A549 (cell line): ENCODE results near the gene DDR1. TPM values are rescaled to one million over a fixed set of nuclear protein-coding genes. Genes with fewer than 3 reads are reported as not detected.

Experiments
- ATAC-seq, 2 experiments: fragments of 200-7000 bp in 1 of 2; fragments of >200 bp in 1 of 2; cut with Nextera tagmentation in 1 of 2; cut with Tn5 transposase in 1 of 2; 3 replicates each; pipeline versions ENCODE4 v1.8.0 to v1.9.1; 2018 to 2020; ENCODE audit warnings: mild to moderate bottlenecking in 1 of 2, moderate library complexity in 1 of 2
- CTCF ChIA-PET: fragments of 300-600 bp; sonication (Branson Sonifier 250); formaldehyde crosslinking; extraction: SDS; loops from one replicate; lab custom pipeline; 2021; ENCODE audit warnings: antibody characterized with exemption, inconsistent platforms; lab: Yijun Ruan, JAX
- POLR2A ChIA-PET: fragments of 350-600 bp; formaldehyde crosslinking; extraction: SDS; loops from one replicate; lab custom pipeline; 2021; ENCODE audit warnings: antibody characterized with exemption, inconsistent platforms; lab: Yijun Ruan, JAX
- DNase-seq, 2 experiments: peaks; one replicate each; pipeline versions ENCODE4 v3.0.0 to v3.0.0-alpha.2; 2011 to 2016; ENCODE audit warnings: low read depth in 1 of 2, low spot score in 1 of 2
- FAIRE-seq: peaks from 2 replicates; lab custom pipeline; 2011; peaks lifted over from hg19 to GRCh38; lab: Jason Lieb, UNC
- H3K27ac ChIP-seq, 2 experiments: fragments of >200 bp; sonication (Bioruptor Twin); formaldehyde crosslinking; 3 replicates each; pipeline ENCODE4 v1.5.1; 2016 to 2017
- H3K4me1 ChIP-seq: fragments of >200 bp; sonication (Bioruptor Twin); formaldehyde crosslinking; 3 replicates; pipeline ENCODE4 v1.6.1; 2016
- H3K4me2 ChIP-seq: fragments of >200 bp; sonication (Bioruptor Twin); formaldehyde crosslinking; 3 replicates; pipeline ENCODE4 v1.6.1; 2016
- H3K4me3 ChIP-seq: fragments of >200 bp; sonication (Bioruptor Twin); formaldehyde crosslinking; 3 replicates; pipeline ENCODE4 v1.5.1; 2016
- H3K9me3 ChIP-seq: fragments of >200 bp; sonication (Bioruptor Twin); formaldehyde crosslinking; 3 replicates; pipeline ENCODE4 v1.6.1; 2016
- CEBPB ChIP-seq, 2 experiments: fragments of >200 bp in 1 of 2; sonication (Bioruptor Twin) in 1 of 2; formaldehyde crosslinking in 1 of 2; IDR thresholded peaks; 2 replicates each; pipeline ENCODE4 v1.6.1; 2012 to 2016
- EP300 ChIP-seq, 2 experiments: fragments of >200 bp; sonication (Bioruptor Twin); formaldehyde crosslinking; IDR thresholded peaks; 2 replicates in 1 of 2; 3 replicates in 1 of 2; pipeline ENCODE4 v1.6.1; 2016 to 2017
- FOSB ChIP-seq: fragments of 250-450 bp; sonication (Bioruptor Pico); IDR thresholded peaks from 2 replicates; pipeline ENCODE4 v1.5.0; 2020; ENCODE audit warnings: mild to moderate bottlenecking, moderate library complexity
- FOSL2 ChIP-seq, 2 experiments: fragments of 450-650 bp in 1 of 2; fragments of >200 bp in 1 of 2; sonication (Bioruptor Twin) in 1 of 2; formaldehyde crosslinking; IDR thresholded peaks; 2 replicates each; pipeline versions ENCODE4 v1.5.0 to v1.6.1; 2016 to 2020; ENCODE audit warnings: mild to moderate bottlenecking in 1 of 2, moderate library complexity in 1 of 2
- FOXS1 ChIP-seq: fragments of 250-450 bp; sonication (Bioruptor Pico); IDR thresholded peaks from 2 replicates; pipeline ENCODE4 v1.5.0; 2020; ENCODE audit warnings: mild to moderate bottlenecking, moderate library complexity
- GATA3 ChIP-seq: IDR thresholded peaks from 2 replicates; pipeline ENCODE4 v1.6.1; 2012; ENCODE audit warnings: borderline replicate concordance
- KDM1A ChIP-seq: fragments of 200-600 bp; sonication (generic); IDR thresholded peaks from 2 replicates; pipeline ENCODE4 v1.6.1; 2016; ENCODE audit warnings: low read depth, mild to moderate bottlenecking
- MYC ChIP-seq: IDR thresholded peaks from 2 replicates; pipeline ENCODE4 v1.6.1; 2012; ENCODE audit warnings: mild to moderate bottlenecking, inconsistent platforms, low read length, improper control_type of control experiment, borderline replicate concordance
- NFE2L2 ChIP-seq: fragments of 150-350 bp; conservative IDR thresholded peaks from 2 replicates; pipeline ENCODE4 v1.6.1; 2014; ENCODE audit warnings: low read length
- POLR2AphosphoS2 ChIP-seq: conservative IDR thresholded peaks from 2 replicates; pipeline ENCODE4 v1.6.1; 2012; ENCODE audit warnings: low read length, improper control_type of control experiment, inconsistent platforms
- RCOR1 ChIP-seq: fragments of 150-350 bp; IDR thresholded peaks from 2 replicates; pipeline ENCODE4 v1.6.1; 2014; ENCODE audit warnings: antibody characterized with exemption, low read length, low read depth
- TP53 ChIP-seq: fragments of 250-450 bp; sonication (Bioruptor Pico); IDR thresholded peaks from 2 replicates; pipeline ENCODE4 v1.5.0; 2021; ENCODE audit warnings: mild to moderate bottlenecking, moderate library complexity
- ZC3H11A ChIP-seq: fragments of 450-650 bp; IDR thresholded peaks from 2 replicates; pipeline ENCODE4 v1.6.1; 2014; ENCODE audit warnings: antibody characterized with exemption, mild to moderate bottlenecking
- ZNF302 ChIP-seq: fragments of 250-450 bp; sonication (Bioruptor Pico); IDR thresholded peaks from 2 replicates; pipeline ENCODE4 v1.9.0; 2021; ENCODE audit warnings: inconsistent platforms, mild to moderate bottlenecking, moderate library complexity
- ZSCAN20 ChIP-seq: fragments of 250-450 bp; sonication (Bioruptor Pico); IDR thresholded peaks from 2 replicates; pipeline ENCODE4 v1.8.0; 2022; ENCODE audit warnings: mild to moderate bottlenecking, moderate library complexity
- WGBS: methylation state at CpG from one replicate; pipeline ENCODE4 v1.1.6; 2017; ENCODE audit errors: missing lambda C conversion rate; 5-methylcytosine and 5-hydroxymethylcytosine counted together
- polyA plus RNA-seq, 4 experiments: library from polyadenylated mRNA; depleted of rRNA in 3 of 4; stranded (reverse); fragments of >200 nt; fragmentation: RNase III in 1 of 4; extraction: RNeasy Plus Mini Kit Qiagen cat#74134 plus additional on column Dnase treatment in 1 of 4; gene quantifications; 2 replicates in 3 of 4; 3 replicates in 1 of 4; pipeline ENCODE4 v1.2.3, GENCODE V29; 2011 to 2017
- TF ChIP-seq, protein P1 (sequence below): fragments of >200 bp; sonication (Bioruptor Twin); formaldehyde crosslinking; IDR thresholded peaks from 3 replicates; pipeline ENCODE4 v1.5.1; 2016
- TF ChIP-seq, protein P2 (sequence below): fragments of 200-600 bp; sonication (generic); IDR thresholded peaks from 2 replicates; pipeline ENCODE4 v1.6.1; 2016; ENCODE audit warnings: antibody characterized with exemption, mild to moderate bottlenecking, moderate library complexity
- TF ChIP-seq, protein P3 (sequence below): IDR thresholded peaks from 2 replicates; pipeline ENCODE4 v1.6.1; 2012
- TF ChIP-seq, protein P4 (sequence below): fragments of 450-650 bp; IDR thresholded peaks from 2 replicates; pipeline ENCODE4 v1.6.1; 2014; ENCODE audit warnings: antibody characterized with exemption
- TF ChIP-seq, protein P5 (sequence below): IDR thresholded peaks from 2 replicates; pipeline ENCODE4 v1.6.1; 2012

DDR1 gene
- polyA plus RNA-seq, 2 of the 4 experiments (the other 2 are of a cell fraction) = 19.8 to 43.5 TPM

DNA sequence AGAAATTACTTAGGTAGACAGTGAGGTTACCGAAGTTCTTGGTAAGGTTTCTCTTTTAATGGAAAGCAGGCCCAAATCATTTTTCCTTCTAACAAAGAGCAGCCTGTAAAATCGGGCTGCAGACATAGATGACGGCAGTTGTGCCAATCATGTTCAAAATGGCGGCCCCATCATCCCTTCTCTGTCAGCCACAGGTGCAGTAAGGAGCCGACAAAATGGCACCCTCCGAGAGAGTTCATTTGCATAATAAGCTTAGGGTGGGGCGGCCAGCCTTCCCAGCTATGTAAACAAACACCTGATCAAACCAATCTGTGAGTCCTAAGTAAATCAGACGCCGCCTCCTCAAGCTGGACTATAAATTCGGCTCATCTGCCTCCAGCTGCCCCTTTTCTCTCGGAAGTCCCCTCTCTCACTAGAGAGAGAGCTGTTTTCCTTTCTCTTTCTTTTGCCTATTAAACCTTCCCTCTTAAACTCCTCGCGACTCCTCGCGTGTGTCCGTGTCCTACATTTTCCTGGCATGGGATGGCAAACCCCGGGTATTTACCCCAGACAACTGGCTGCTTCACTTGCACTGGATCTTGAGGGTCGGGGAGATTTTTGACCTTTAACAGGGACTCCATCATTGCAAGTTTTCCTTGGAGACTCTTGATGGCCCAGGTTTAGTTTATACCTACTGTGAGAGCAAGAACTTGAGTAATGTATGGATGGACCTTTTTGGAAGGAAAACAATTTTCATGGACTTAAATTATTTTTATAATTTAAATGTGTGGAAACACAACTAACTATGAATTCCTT, 8.9 kb upstream of the DDR1 start:
- TF ChIP-seq, protein P1, sequence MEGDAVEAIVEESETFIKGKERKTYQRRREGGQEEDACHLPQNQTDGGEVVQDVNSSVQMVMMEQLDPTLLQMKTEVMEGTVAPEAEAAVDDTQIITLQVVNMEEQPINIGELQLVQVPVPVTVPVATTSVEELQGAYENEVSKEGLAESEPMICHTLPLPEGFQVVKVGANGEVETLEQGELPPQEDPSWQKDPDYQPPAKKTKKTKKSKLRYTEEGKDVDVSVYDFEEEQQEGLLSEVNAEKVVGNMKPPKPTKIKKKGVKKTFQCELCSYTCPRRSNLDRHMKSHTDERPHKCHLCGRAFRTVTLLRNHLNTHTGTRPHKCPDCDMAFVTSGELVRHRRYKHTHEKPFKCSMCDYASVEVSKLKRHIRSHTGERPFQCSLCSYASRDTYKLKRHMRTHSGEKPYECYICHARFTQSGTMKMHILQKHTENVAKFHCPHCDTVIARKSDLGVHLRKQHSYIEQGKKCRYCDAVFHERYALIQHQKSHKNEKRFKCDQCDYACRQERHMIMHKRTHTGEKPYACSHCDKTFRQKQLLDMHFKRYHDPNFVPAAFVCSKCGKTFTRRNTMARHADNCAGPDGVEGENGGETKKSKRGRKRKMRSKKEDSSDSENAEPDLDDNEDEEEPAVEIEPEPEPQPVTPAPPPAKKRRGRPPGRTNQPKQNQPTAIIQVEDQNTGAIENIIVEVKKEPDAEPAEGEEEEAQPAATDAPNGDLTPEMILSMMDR = no peak
- TF ChIP-seq, all 56 proteins: peak for 0
- POLR2A ChIA-PET = no interaction called here

DNA sequence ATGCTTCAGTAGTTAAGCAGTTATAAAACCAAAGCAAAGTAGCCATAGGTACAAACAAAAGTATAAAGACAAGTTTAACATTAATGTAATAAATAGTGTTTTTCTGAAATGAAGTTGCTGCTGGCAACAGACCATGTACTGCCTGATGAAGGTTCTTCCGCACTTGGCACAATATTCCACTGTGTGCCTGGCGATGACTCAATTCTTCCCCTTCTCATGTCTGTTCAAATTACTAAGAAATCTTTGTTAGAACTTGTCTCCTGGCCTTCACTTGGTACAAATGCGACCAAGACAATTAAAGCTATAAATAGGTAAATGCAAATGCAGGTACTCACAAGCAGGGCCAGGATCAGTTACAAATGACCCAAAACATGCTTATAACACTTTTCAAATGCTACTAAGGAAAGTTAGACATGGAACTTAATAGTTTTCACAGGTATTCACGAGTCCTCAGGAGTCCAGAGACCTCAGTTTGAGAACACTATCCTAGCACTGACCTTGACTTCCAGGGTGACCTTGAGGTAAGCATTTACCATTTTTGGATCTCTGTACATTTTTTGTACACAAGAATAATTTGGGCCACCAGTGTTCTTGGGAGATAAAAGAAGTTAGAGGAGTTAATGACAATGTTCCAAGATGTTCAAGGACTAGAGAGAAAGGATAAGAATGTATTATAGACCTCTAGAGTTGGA, 8.1 kb upstream of the DDR1 start:
- Histone ChIP-seq H3K4me1 (peaks cover 11% of the 10 kb centered on the region), H3K4me2 (no peak overlapping the region), H3K27ac (no peak overlapping the region), H3K9me3 (peaks cover 17% of the 10 kb centered on the region; the same call in 2 of the 3 replicates), H3K4me3 (no peak overlapping the region)
- ChIA-PET CTCF (interaction anchor here (1.0 to 5.0 kb wide), 16 partner anchors 14 to 202 kb away, joined by 3 to 62 read pairs (median 6); no protein-coding TSS in a partner anchor), POLR2A (no interaction called here)
- ATAC-seq = no peak
- no peak for DNase-seq
- FAIRE-seq = no peak
- TF ChIP-seq NFE2L2 (no peak), RCOR1 (no peak), ZC3H11A (no peak), KDM1A (no peak), EP300 (IDR thresholded peaks at IDR 0.05) (no peak), MYC (no peak), FOXS1 (CRISPR knock-in tag) (no peak), FOSL2 (IDR thresholded peaks at IDR 0.05) (no peak), FOSL2 (CRISPR knock-in tag; IDR thresholded peaks at IDR 0.05) (no peak)
- TF ChIP-seq, protein P2, sequence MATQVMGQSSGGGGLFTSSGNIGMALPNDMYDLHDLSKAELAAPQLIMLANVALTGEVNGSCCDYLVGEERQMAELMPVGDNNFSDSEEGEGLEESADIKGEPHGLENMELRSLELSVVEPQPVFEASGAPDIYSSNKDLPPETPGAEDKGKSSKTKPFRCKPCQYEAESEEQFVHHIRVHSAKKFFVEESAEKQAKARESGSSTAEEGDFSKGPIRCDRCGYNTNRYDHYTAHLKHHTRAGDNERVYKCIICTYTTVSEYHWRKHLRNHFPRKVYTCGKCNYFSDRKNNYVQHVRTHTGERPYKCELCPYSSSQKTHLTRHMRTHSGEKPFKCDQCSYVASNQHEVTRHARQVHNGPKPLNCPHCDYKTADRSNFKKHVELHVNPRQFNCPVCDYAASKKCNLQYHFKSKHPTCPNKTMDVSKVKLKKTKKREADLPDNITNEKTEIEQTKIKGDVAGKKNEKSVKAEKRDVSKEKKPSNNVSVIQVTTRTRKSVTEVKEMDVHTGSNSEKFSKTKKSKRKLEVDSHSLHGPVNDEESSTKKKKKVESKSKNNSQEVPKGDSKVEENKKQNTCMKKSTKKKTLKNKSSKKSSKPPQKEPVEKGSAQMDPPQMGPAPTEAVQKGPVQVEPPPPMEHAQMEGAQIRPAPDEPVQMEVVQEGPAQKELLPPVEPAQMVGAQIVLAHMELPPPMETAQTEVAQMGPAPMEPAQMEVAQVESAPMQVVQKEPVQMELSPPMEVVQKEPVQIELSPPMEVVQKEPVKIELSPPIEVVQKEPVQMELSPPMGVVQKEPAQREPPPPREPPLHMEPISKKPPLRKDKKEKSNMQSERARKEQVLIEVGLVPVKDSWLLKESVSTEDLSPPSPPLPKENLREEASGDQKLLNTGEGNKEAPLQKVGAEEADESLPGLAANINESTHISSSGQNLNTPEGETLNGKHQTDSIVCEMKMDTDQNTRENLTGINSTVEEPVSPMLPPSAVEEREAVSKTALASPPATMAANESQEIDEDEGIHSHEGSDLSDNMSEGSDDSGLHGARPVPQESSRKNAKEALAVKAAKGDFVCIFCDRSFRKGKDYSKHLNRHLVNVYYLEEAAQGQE = no peak
- WGBS = 81% methylated on average over 4 of the region's 4 CpGs

More for the DNA sequence above, 8.9 kb upstream of the DDR1 start:
- H3K4me2 ChIP-seq = no peak overlapping the region
- H3K4me3 ChIP-seq = no peak overlapping the region
- FAIRE-seq (no peak), DNase-seq (no peak), ATAC-seq (no peak)
- CTCF ChIA-PET = interaction anchor here (1.0 to 5.0 kb wide), 4 partner anchors 35 to 153 kb away, joined by 4 to 62 read pairs (median 8); no protein-coding TSS in a partner anchor
- H3K27ac ChIP-seq = no peak overlapping the region
- H3K4me1 ChIP-seq = peaks cover 11% of the 10 kb centered on the region
- 91% methylated on average over 18 of the region's 18 CpGs for WGBS
- H3K9me3 ChIP-seq = peaks cover 17% of the 10 kb centered on the region; the same call in 2 of the 3 replicates

DNA sequence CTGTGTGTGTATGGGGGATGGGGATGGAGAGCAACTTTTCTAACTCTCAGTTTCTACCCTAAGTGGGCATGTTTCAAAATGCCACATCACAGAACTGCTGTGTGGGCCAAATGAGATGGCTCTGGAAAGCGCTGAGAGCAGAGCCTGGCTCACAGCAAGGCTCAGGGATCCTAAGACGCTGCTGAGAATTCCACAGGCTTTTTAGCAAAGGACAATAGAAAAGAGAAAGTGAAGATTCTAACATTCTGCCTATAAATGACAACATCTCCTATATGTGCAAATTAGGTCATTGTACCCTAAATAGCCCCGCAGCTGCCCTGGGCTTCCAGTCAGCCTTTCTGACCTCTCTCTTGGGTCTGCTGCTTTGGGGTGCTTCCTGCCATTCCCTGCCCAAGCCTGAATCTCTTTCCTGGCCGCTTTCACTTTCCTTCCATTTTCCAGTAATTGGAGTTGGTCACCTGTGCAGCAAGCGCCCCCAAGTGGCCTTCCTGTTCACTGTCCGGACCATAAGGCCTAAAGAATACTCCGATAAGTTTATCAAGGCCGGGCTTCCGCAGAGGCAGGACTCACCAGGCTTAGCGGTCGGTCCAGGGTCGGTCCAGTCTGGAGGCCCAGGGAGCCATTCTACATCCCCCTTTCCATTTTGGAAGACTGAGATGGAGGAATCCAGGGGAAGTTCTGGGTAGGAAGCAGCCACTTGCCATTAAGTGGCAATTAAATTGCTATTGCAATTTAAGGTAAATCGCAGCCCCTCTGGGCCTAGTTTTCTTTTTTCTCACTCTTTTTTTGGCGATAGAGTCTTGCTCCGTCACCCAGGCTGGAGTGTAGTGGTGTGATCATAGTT, 6.7 kb upstream of the DDR1 start:
- ChIA-PET CTCF (interaction anchor here (0.6 to 5.0 kb wide), 40 partner anchors 10 to 336 kb away, joined by 3 to 62 read pairs (median 4); partner anchors contain the start of genes FLOT1 and VARS2), POLR2A (interaction anchor here (1.5 kb wide), 1 partner anchor 49 kb away, joined by 4 read pairs; no protein-coding TSS in a partner anchor)
- WGBS = 13% methylated on average over 12 of the region's 15 CpGs
- no peak for TF ChIP-seq ZSCAN20 (CRISPR knock-in tag)
- TF ChIP-seq, protein P3, sequence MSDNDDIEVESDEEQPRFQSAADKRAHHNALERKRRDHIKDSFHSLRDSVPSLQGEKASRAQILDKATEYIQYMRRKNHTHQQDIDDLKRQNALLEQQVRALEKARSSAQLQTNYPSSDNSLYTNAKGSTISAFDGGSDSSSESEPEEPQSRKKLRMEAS = 0 out of 2 replicates have a peak, but pooled peaks have one; percentile 16
- TF ChIP-seq, protein P4, sequence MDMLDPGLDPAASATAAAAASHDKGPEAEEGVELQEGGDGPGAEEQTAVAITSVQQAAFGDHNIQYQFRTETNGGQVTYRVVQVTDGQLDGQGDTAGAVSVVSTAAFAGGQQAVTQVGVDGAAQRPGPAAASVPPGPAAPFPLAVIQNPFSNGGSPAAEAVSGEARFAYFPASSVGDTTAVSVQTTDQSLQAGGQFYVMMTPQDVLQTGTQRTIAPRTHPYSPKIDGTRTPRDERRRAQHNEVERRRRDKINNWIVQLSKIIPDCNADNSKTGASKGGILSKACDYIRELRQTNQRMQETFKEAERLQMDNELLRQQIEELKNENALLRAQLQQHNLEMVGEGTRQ = no peak
- TF ChIP-seq TP53 = no peak
- TF ChIP-seq ZC3H11A = no peak
- TF ChIP-seq ZNF302 (CRISPR knock-in tag) = no peak
- TF ChIP-seq, protein P5, sequence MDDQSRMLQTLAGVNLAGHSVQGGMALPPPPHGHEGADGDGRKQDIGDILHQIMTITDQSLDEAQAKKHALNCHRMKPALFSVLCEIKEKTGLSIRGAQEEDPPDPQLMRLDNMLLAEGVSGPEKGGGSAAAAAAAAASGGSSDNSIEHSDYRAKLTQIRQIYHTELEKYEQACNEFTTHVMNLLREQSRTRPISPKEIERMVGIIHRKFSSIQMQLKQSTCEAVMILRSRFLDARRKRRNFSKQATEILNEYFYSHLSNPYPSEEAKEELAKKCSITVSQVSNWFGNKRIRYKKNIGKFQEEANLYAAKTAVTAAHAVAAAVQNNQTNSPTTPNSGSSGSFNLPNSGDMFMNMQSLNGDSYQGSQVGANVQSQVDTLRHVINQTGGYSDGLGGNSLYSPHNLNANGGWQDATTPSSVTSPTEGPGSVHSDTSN = no peak
- TF ChIP-seq FOSB (CRISPR knock-in tag) = no peak
- TF ChIP-seq POLR2AphosphoS2 = no peak
- no peak for TF ChIP-seq CEBPB (IDR thresholded peaks at IDR 0.05)
- no peak for TF ChIP-seq GATA3

More for the DNA sequence above, 6.7 kb upstream of the DDR1 start:
- ATAC-seq (peak; percentile 88 to 94), DNase-seq (peak; percentile 76 to 88), FAIRE-seq (no peak)
- Histone ChIP-seq H3K27ac (peak overlapping the region; percentile 79 to 91), H3K4me1 (peaks cover 14% of the 10 kb centered on the region), H3K4me3 (peak overlapping the region; percentile 14; the same call in 1 of the 3 replicates), H3K9me3 (peaks cover 9% of the 10 kb centered on the region; the same call in 2 of the 3 replicates), H3K4me2 (peak overlapping the region; percentile 78)
